Neutrophil (primary cell): ENCODE measurements around the gene HOXD10.

Experiments
- H3K27ac ChIP-seq: fragments of 200-600 bp; sonication (generic); 2 replicates; pipeline ENCODE4 v1.5.1; 2016; ENCODE audit warnings: mild to moderate bottlenecking, moderate library complexity
- H3K27me3 ChIP-seq: fragments of 200-600 bp; sonication (generic); 2 replicates; pipeline ENCODE4 v1.6.0; 2016; ENCODE audit warnings: mild to moderate bottlenecking
- H3K36me3 ChIP-seq: fragments of 200-600 bp; sonication (generic); 2 replicates; pipeline ENCODE4 v1.5.1; 2017
- H3K4me1 ChIP-seq, 2 experiments: fragments of 200-600 bp in 1 of 2; sonication (generic) in 1 of 2; 1 replicate in 1 of 2; 2 replicates in 1 of 2; pipeline versions ENCODE4 v1.5.1 to v1.6.1; 2013 to 2016; ENCODE audit warnings: low read depth in 1 of 2, low read length in 1 of 2, mild to moderate bottlenecking in 1 of 2, moderate library complexity in 1 of 2; ENCODE audit not compliant: control insufficient read depth in 1 of 2, insufficient read depth in 1 of 2
- H3K4me3 ChIP-seq, 2 experiments: fragments of 200-600 bp in 1 of 2; sonication (generic) in 1 of 2; 1 replicate in 1 of 2; 2 replicates in 1 of 2; pipeline ENCODE4 v1.5.1; 2013 to 2016; ENCODE audit warnings: low read depth in 1 of 2, low read length in 1 of 2, mild to moderate bottlenecking in 1 of 2, moderate library complexity in 1 of 2
- H3K9me3 ChIP-seq: fragments of 200-600 bp; sonication (generic); 2 replicates; pipeline ENCODE4 v1.5.1; 2016
- TF ChIP-seq, protein P1 (sequence below): fragments of 200-600 bp; sonication (generic); IDR thresholded peaks from 2 replicates; pipeline ENCODE4 v1.5.1; 2016; ENCODE audit warnings: antibody characterized with exemption

HOXD10 gene

GRCh38 chr2:176092270-176093144, 24.1 kb upstream of the HOXD10 start, which contains the start of gene HOXD13:
Gene HOXD13 (plus strand): TSS chr2:176092721. CDS start chr2:176092891, 170 bp downstream.
- Histone ChIP-seq H3K4me3 (peak within 1 kb of the TSS in 1 of 2 experiments; percentile 41), H3K27me3 (peaks cover 100% of the 10 kb centered on the region), H3K4me1 (peaks cover 33 to 47% of the 10 kb centered on the region in 2 experiments), H3K27ac (no peak within 1 kb of the TSS), H3K36me3 (no peaks in the 10 kb centered on the region), H3K9me3 (no peaks in the 10 kb centered on the region)
- TF ChIP-seq, protein P1, sequence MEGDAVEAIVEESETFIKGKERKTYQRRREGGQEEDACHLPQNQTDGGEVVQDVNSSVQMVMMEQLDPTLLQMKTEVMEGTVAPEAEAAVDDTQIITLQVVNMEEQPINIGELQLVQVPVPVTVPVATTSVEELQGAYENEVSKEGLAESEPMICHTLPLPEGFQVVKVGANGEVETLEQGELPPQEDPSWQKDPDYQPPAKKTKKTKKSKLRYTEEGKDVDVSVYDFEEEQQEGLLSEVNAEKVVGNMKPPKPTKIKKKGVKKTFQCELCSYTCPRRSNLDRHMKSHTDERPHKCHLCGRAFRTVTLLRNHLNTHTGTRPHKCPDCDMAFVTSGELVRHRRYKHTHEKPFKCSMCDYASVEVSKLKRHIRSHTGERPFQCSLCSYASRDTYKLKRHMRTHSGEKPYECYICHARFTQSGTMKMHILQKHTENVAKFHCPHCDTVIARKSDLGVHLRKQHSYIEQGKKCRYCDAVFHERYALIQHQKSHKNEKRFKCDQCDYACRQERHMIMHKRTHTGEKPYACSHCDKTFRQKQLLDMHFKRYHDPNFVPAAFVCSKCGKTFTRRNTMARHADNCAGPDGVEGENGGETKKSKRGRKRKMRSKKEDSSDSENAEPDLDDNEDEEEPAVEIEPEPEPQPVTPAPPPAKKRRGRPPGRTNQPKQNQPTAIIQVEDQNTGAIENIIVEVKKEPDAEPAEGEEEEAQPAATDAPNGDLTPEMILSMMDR: no peak

- no peaks in the 10 kb centered on the region for H3K9me3 ChIP-seq
- peaks cover 33 to 43% of the 10 kb centered on the region in 2 experiments for H3K4me1 ChIP-seq
- TF ChIP-seq, protein P1: no peak
- no peak overlapping the region for H3K27ac ChIP-seq
- peaks cover 100% of the 10 kb centered on the region for H3K27me3 ChIP-seq
- peak overlapping the region in 1 of 2 experiments; percentile 41 for H3K4me3 ChIP-seq
- H3K36me3 ChIP-seq: no peaks in the 10 kb centered on the region
Measured at GRCh38 chr2:176093145-176093897, 23.3 kb upstream of the HOXD10 start.

DNA sequence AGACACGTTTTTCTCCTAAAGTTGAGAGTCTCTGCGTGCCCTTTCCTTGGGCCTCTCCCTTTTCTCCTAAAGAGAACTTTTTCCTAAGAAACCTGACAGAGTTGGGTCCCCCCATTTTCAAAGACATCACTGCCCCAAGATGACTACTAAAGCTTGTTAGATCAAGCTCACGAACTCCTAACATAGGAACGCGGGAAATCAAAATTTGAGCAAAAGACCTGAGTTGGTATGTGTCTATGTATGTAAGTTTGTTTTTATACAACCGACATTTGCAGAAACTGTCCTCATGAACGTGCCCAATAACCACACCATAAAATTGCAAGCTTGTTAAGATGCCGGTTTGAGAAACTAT, 22.7 kb upstream of the HOXD10 start:
- Histone ChIP-seq H3K4me1 (peaks cover 32 to 40% of the 10 kb centered on the region in 2 experiments), H3K36me3 (no peaks in the 10 kb centered on the region), H3K27me3 (peaks cover 100% of the 10 kb centered on the region), H3K27ac (no peak overlapping the region), H3K4me3 (no peak overlapping the region), H3K9me3 (no peaks in the 10 kb centered on the region)
- TF ChIP-seq, protein P1: no peak

- no peak overlapping the region for H3K27ac ChIP-seq
- TF ChIP-seq, protein P1: no peak
- H3K9me3 ChIP-seq: no peaks in the 10 kb centered on the region
- peaks cover 32 to 40% of the 10 kb centered on the region in 2 experiments for H3K4me1 ChIP-seq
- H3K4me3 ChIP-seq: no peak overlapping the region
- peaks cover 100% of the 10 kb centered on the region for H3K27me3 ChIP-seq
- H3K36me3 ChIP-seq: no peaks in the 10 kb centered on the region
Measured at GRCh38 chr2:176094349-176094748, 22.2 kb upstream of the HOXD10 start.

DNA sequence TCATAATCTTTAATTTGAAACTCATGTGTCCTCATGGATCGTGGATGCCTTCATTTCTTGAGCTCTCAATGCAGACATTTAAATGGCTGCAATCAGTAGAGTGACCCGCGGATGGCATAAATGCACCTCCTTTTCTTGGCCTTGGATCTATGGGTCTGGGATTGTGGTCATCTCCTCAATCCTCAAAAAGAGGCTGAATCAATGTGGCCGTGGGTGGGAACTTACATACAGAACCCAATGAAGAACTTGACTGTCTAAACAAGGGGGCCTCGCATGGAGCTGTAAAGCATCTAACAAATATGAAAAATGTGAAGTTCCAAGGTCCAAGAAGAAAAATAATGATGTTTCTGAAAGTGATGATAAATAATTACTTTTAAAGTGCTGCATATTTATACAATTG, 21.2 kb upstream of the HOXD10 start:
- no peaks in the 10 kb centered on the region for H3K36me3 ChIP-seq
- H3K9me3 ChIP-seq: no peaks in the 10 kb centered on the region
- peaks cover 32 to 40% of the 10 kb centered on the region in 2 experiments for H3K4me1 ChIP-seq
- H3K27ac ChIP-seq: no peak overlapping the region
- TF ChIP-seq, protein P1: no peak
- peaks cover 100% of the 10 kb centered on the region for H3K27me3 ChIP-seq
- H3K4me3 ChIP-seq: no peak overlapping the region
